GM15510 (cell line): ENCODE results near the gene MRPL1.

Experiments
- POLR2A ChIP-seq: IDR thresholded peaks from 3 replicates; pipeline ENCODE4 v1.6.1; 2011; ENCODE audit warnings: borderline replicate concordance; ENCODE audit not compliant: insufficient read length; ENCODE audit errors: extremely low read depth

Gene MRPL1

GRCh38 chr4:77921701-77922100, 59.1 kb downstream of the MRPL1 start:
- TF ChIP-seq POLR2A: no peak

GRCh38 chr4:77922158-77923094, 59.8 kb downstream of the MRPL1 start:
- TF ChIP-seq POLR2A: no peak

- no peak for TF ChIP-seq POLR2A
Observed at GRCh38 chr4:77927991-77928925, 65.6 kb downstream of the MRPL1 start.

GRCh38 chr4:77930154-77930639, 67.6 kb downstream of the MRPL1 start:
- no peak for TF ChIP-seq POLR2A

GRCh38 chr4:77930876-77931275, 68.2 kb downstream of the MRPL1 start:
- TF ChIP-seq POLR2A: no peak

- no peak for TF ChIP-seq POLR2A
Observed at GRCh38 chr4:77931452-77932135, 69.0 kb downstream of the MRPL1 start.

- no peak for TF ChIP-seq POLR2A
Observed at GRCh38 chr4:77938560-77938959, 75.9 kb downstream of the MRPL1 start.

- no peak for TF ChIP-seq POLR2A
Observed at GRCh38 chr4:77950203-77950602, 87.6 kb downstream of the MRPL1 start.

GRCh38 chr4:77952457-77952856, 89.8 kb downstream of the MRPL1 start:
- no peak for TF ChIP-seq POLR2A

- no peak for TF ChIP-seq POLR2A
Observed at GRCh38 chr4:77954690-77955089, 92.1 kb downstream of the MRPL1 start.

GRCh38 chr4:77956917-77957316, 94.3 kb downstream of the MRPL1 start:
- no peak for TF ChIP-seq POLR2A

- no peak for TF ChIP-seq POLR2A
Observed at GRCh38 chr4:77958897-77959296, 96.3 kb downstream of the MRPL1 start.

- no peak for TF ChIP-seq POLR2A
Observed at GRCh38 chr4:77959566-77960338, 97.1 kb downstream of the MRPL1 start.

- TF ChIP-seq POLR2A: no peak
Observed at GRCh38 chr4:77960367-77960766, 97.7 kb downstream of the MRPL1 start.

- no peak for TF ChIP-seq POLR2A
Observed at GRCh38 chr4:77963004-77963403, 100.4 kb downstream of the MRPL1 start.

GRCh38 chr4:77989968-77990367, 127.3 kb downstream of the MRPL1 start:
- TF ChIP-seq POLR2A: no peak
